Measurements from ENCODE around the gene AP5B1.

The AP5B1 gene

DNA sequence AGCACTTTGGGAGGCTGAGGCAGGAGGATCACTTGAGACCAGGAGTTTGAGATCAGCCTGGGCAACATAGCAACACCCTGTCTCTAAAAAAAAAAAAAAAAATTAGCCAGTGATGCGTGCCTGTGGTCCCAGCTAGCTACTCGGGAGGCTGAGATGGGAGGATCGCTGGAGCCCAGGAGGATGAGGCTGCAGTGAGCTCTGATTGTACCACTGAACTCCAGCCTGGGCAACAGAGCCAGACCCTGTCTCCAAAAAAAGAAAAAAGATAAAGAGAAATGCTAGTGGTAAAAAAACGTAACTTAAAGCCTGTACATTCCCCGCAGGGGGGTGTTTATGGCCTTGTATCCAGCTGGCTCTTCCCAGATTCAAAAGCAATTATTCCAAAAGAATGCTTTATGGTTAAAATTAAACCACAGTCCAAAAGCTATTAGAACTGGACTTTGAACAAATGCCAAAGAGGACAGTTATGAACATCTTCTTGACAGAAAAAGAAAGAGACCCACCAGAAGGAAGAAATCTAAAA, 36.6 kb upstream of the AP5B1 start:
- Histone ChIP-seq H3F3A (ENCODE audit: insufficient read depth, low read length) (no peaks in the 10 kb centered on the region), H3K27ac (ENCODE audit: low read depth, low read length, poor library complexity, severe bottlenecking) (no peak overlapping the region)
- TF ChIP-seq, protein P1, sequence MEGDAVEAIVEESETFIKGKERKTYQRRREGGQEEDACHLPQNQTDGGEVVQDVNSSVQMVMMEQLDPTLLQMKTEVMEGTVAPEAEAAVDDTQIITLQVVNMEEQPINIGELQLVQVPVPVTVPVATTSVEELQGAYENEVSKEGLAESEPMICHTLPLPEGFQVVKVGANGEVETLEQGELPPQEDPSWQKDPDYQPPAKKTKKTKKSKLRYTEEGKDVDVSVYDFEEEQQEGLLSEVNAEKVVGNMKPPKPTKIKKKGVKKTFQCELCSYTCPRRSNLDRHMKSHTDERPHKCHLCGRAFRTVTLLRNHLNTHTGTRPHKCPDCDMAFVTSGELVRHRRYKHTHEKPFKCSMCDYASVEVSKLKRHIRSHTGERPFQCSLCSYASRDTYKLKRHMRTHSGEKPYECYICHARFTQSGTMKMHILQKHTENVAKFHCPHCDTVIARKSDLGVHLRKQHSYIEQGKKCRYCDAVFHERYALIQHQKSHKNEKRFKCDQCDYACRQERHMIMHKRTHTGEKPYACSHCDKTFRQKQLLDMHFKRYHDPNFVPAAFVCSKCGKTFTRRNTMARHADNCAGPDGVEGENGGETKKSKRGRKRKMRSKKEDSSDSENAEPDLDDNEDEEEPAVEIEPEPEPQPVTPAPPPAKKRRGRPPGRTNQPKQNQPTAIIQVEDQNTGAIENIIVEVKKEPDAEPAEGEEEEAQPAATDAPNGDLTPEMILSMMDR (IDR thresholded peaks at IDR 0.05; ENCODE audit: low read length) = no peak
- no peak for TF ChIP-seq EZH2 (IDR thresholded peaks at IDR 0.05; ENCODE audit: borderline replicate concordance, low read length)

DNA sequence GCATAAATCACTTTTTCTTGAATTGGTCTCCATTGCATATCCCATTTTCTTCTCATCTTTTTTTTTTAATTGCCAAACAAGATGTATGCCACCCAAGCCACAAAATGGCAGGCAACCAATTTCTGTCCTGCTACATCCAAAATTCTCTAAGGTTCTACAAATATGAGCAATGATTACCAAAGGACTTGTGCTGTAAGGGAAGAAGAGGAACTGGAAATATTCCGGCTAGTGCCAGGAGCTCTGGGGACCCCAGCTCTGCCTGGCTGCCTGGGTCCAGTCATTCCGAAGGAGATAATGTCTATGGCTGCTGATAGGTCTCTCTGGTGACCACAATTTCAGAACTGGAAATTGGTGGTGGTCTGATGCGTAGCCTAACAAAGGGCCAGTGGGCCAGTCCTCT, 35.9 kb upstream of the AP5B1 start:
- no peaks in the 10 kb centered on the region for H3K36me3 ChIP-seq (ENCODE audit: insufficient read depth, low read length)
- H3K27me3 ChIP-seq (ENCODE audit: insufficient read depth, low read length) = peaks cover 15% of the 10 kb centered on the region
- no peak overlapping the region for H3K4me3 ChIP-seq (ENCODE audit: low read depth, low read length, poor library complexity, severe bottlenecking)
- H3K79me2 ChIP-seq (ENCODE audit: insufficient read depth, low read length) = no peaks in the 10 kb centered on the region
- H3K9me3 ChIP-seq (ENCODE audit: low read length) = no peaks in the 10 kb centered on the region
- no peaks in the 10 kb centered on the region for H3K9me2 ChIP-seq (ENCODE audit: low read depth, low read length)
- no peak overlapping the region for H3K9ac ChIP-seq (ENCODE audit: low read length)
- no peak overlapping the region for H3K4me2 ChIP-seq (ENCODE audit: low read length)
- no peak for TF ChIP-seq EZH2 (IDR thresholded peaks at IDR 0.05; ENCODE audit: borderline replicate concordance, low read length)
- H4K20me1 ChIP-seq (ENCODE audit: insufficient read depth, low read length) = no peaks in the 10 kb centered on the region
- H2AFZ ChIP-seq (ENCODE audit: low read length) = no peak overlapping the region
- H3K4me1 ChIP-seq (ENCODE audit: insufficient read depth, low read length, severe bottlenecking) = peaks cover 7% of the 10 kb centered on the region
- H3K27ac ChIP-seq (ENCODE audit: low read depth, low read length, poor library complexity, severe bottlenecking) = no peak overlapping the region
- H3F3A ChIP-seq (ENCODE audit: insufficient read depth, low read length) = no peaks in the 10 kb centered on the region

More for the DNA sequence above, 36.6 kb upstream of the AP5B1 start:
- Histone ChIP-seq H3K27me3 (ENCODE audit: insufficient read depth, low read length) (peaks cover 9% of the 10 kb centered on the region), H4K20me1 (ENCODE audit: insufficient read depth, low read length) (no peaks in the 10 kb centered on the region), H2AFZ (ENCODE audit: low read length) (peak overlapping the region; percentile 18; the same call in 1 of the 2 replicates), H3K9me2 (ENCODE audit: low read depth, low read length) (no peaks in the 10 kb centered on the region), H3K36me3 (ENCODE audit: insufficient read depth, low read length) (no peaks in the 10 kb centered on the region), H3K9ac (ENCODE audit: low read length) (peak overlapping the region; percentile 66), H3K79me2 (ENCODE audit: insufficient read depth, low read length) (no peaks in the 10 kb centered on the region), H3K4me2 (ENCODE audit: low read length) (peak overlapping the region; percentile 68), H3K4me3 (ENCODE audit: low read depth, low read length, poor library complexity, severe bottlenecking) (peak overlapping the region; percentile 60), H3K4me1 (ENCODE audit: insufficient read depth, low read length, severe bottlenecking) (peaks cover 7% of the 10 kb centered on the region), H3K9me3 (ENCODE audit: low read length) (no peaks in the 10 kb centered on the region)

DNA sequence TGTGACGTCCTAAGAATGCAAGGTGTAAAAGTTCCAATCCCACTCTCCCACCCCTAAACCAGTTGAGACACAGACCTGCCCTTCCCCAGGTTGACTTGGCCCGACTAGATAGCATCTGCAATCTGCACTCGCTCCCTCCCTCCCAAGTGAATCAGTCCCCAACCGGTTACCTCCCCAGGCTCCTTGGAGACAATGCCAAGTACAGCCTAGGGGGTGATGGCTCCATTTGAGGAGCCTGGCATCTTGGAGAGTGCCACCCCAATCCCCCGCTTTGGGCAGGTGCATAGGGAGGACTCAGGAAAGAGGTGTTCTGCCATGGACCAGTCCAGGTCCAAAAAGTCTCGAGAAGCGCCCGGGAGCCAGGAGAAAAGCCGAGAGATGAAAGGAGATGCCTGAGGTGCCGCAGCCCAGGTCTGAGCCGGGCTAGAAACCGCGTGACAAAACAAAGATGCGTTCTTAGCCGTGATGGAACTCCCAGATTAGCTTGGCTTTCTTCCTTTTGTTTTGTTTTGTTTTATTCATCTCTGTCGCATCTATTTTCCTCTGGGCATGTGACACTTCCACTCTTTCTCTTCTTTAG, 34.3 kb upstream of the AP5B1 start:
- H3K4me1 ChIP-seq (ENCODE audit: insufficient read depth, low read length, severe bottlenecking) = peaks cover 7% of the 10 kb centered on the region
- no peak overlapping the region for H3K27ac ChIP-seq (ENCODE audit: low read depth, low read length, poor library complexity, severe bottlenecking)
- no peaks in the 10 kb centered on the region for H3K9me2 ChIP-seq (ENCODE audit: low read depth, low read length)
- H3K36me3 ChIP-seq (ENCODE audit: insufficient read depth, low read length) = no peaks in the 10 kb centered on the region
- no peaks in the 10 kb centered on the region for H3F3A ChIP-seq (ENCODE audit: insufficient read depth, low read length)
- TF ChIP-seq EZH2 (IDR thresholded peaks at IDR 0.05; ENCODE audit: borderline replicate concordance, low read length) = no peak
- TF ChIP-seq, protein P1 (IDR thresholded peaks at IDR 0.05; ENCODE audit: low read length) = no peak
- H3K4me3 ChIP-seq (ENCODE audit: low read depth, low read length, poor library complexity, severe bottlenecking) = no peak overlapping the region
- H3K79me2 ChIP-seq (ENCODE audit: insufficient read depth, low read length) = no peaks in the 10 kb centered on the region
- no peak overlapping the region for H2AFZ ChIP-seq (ENCODE audit: low read length)
- no peak overlapping the region for H3K9ac ChIP-seq (ENCODE audit: low read length)
- H3K4me2 ChIP-seq (ENCODE audit: low read length) = no peak overlapping the region
- H3K27me3 ChIP-seq (ENCODE audit: insufficient read depth, low read length) = peaks cover 8% of the 10 kb centered on the region
- H4K20me1 ChIP-seq (ENCODE audit: insufficient read depth, low read length) = no peaks in the 10 kb centered on the region
- H3K9me3 ChIP-seq (ENCODE audit: low read length) = no peaks in the 10 kb centered on the region

All from OCI-LY1 (cell line).